SU-DHL-6 (cell line): ENCODE data around the gene PRPF6.

Source experiments
- H2AFZ ChIP-seq: fragments of 200-600 bp; sonication (generic); 2 replicates; pipeline ENCODE4 v1.6.1; 2014; ENCODE audit warnings: low read depth, mild to moderate bottlenecking, moderate library complexity, mixed read lengths, antibody characterized with exemption, low read length; ENCODE audit not compliant: severe bottlenecking
- H3F3A ChIP-seq: fragments of 200-600 bp; shearing (Covaris generic); 2 replicates; pipeline ENCODE4 v1.6.0; 2016; ENCODE audit warnings: antibody characterized with exemption, mild to moderate bottlenecking; ENCODE audit not compliant: insufficient read depth
- H3K27ac ChIP-seq: fragments of 200-600 bp; sonication (generic); 2 replicates; pipeline ENCODE4 v1.5.1; 2016; ENCODE audit warnings: low read depth, mild to moderate bottlenecking, low read length, moderate library complexity, mixed read lengths
- H3K27me3 ChIP-seq: fragments of 200-600 bp; sonication (generic), shearing (Covaris generic); 2 replicates; pipeline ENCODE4 v1.6.0; 2014; ENCODE audit warnings: mild to moderate bottlenecking, low read length
- H3K36me3 ChIP-seq: fragments of 200-600 bp; sonication (generic); 2 replicates; pipeline ENCODE4 v1.6.1; 2014; ENCODE audit warnings: mild to moderate bottlenecking, low read length, mixed read lengths
- H3K4me2 ChIP-seq: fragments of 300-600, 200-600 bp; shearing (Covaris generic), sonication (generic); 2 replicates; pipeline ENCODE4 v1.6.0; 2014; ENCODE audit warnings: low read length, low read depth, mild to moderate bottlenecking; ENCODE audit not compliant: poor library complexity, severe bottlenecking
- H3K4me3 ChIP-seq: fragments of 200-600 bp; sonication (generic); 2 replicates; pipeline ENCODE4 v1.5.1; 2014; ENCODE audit warnings: antibody characterized with exemption, low read length, mild to moderate bottlenecking, mixed read lengths; ENCODE audit not compliant: insufficient read depth, poor library complexity, severe bottlenecking
- H3K79me2 ChIP-seq: fragments of 200-600 bp; sonication (generic); 2 replicates; pipeline ENCODE4 v1.6.1; 2014; ENCODE audit warnings: mild to moderate bottlenecking, low read length, moderate library complexity; ENCODE audit not compliant: insufficient read depth
- H3K9ac ChIP-seq: fragments of 200-600 bp; sonication (generic); 2 replicates; pipeline ENCODE4 v1.7.0; 2014; ENCODE audit warnings: mild to moderate bottlenecking, low read length
- H3K9me2 ChIP-seq: fragments of 200-600 bp; sonication (generic); replicated peaks from 2 replicates; pipeline ENCODE4 v1.6.1; 2014; ENCODE audit warnings: low read length; ENCODE audit not compliant: insufficient read depth
- H3K9me3 ChIP-seq: fragments of 200-600 bp; sonication (generic); 2 replicates; pipeline ENCODE4 v1.6.1; 2014; ENCODE audit warnings: low read length, mixed read lengths; ENCODE audit not compliant: insufficient read depth
- H4K20me1 ChIP-seq: fragments of 200-600 bp; sonication (generic); 2 replicates; pipeline ENCODE4 v1.6.1; 2014; ENCODE audit warnings: low read depth, mild to moderate bottlenecking, antibody characterized with exemption, low read length, moderate library complexity, mixed read lengths
- EZH2phosphoT487 ChIP-seq: fragments of 200-600 bp; sonication (generic), shearing (Covaris generic); conservative IDR thresholded peaks from 2 replicates; pipeline ENCODE4 v1.6.1; 2018; ENCODE audit warnings: mild to moderate bottlenecking, antibody characterized with exemption, low read length, moderate library complexity, mixed read lengths
- TF ChIP-seq, protein P1 (sequence below): fragments of 200-600 bp; sonication (generic); IDR thresholded peaks from one replicate; pipeline ENCODE4 v1.5.1; 2017; ENCODE audit warnings: antibody characterized with exemption, mild to moderate bottlenecking, low read length, moderate library complexity; ENCODE audit not compliant: insufficient read depth, poor library complexity, severe bottlenecking

PRPF6 gene

DNA sequence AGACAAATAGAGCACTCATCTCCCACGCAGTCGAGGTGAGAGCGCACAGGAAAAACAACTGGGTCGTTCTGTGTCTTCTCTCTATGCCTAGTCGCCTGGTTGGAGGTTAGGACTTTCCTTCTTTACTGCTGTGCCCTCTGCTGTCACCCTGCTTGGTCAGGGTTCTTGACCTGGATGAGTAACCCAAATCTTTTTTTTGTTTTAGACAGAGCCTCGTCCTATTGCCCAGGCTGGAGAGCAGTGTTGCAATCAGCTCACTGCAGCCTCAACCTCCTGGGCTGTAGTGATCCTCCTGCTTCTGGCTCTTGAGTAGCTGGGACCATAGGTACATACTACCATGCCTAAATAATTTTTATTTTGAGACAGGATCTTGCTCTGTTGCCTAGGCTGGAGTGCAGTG lies 24.5 kb downstream of the PRPF6 start:
- Histone ChIP-seq H3K4me2 (no peak overlapping the region), H3F3A (peaks cover 3% of the 10 kb centered on the region; the same call in 1 of the 2 replicates), H3K79me2 (no peaks in the 10 kb centered on the region), H2AFZ (no peak overlapping the region), H4K20me1 (no peaks in the 10 kb centered on the region), H3K4me3 (no peak overlapping the region), H3K9ac (no peak overlapping the region), H3K27me3 (no peaks in the 10 kb centered on the region), H3K9me2 (no peaks in the 10 kb centered on the region), H3K9me3 (no peaks in the 10 kb centered on the region), H3K27ac (no peak overlapping the region), H3K36me3 (0 out of 2 replicates have a peak, but pooled peaks cover 3% of the 10 kb centered on the region)
- TF ChIP-seq, protein P1, sequence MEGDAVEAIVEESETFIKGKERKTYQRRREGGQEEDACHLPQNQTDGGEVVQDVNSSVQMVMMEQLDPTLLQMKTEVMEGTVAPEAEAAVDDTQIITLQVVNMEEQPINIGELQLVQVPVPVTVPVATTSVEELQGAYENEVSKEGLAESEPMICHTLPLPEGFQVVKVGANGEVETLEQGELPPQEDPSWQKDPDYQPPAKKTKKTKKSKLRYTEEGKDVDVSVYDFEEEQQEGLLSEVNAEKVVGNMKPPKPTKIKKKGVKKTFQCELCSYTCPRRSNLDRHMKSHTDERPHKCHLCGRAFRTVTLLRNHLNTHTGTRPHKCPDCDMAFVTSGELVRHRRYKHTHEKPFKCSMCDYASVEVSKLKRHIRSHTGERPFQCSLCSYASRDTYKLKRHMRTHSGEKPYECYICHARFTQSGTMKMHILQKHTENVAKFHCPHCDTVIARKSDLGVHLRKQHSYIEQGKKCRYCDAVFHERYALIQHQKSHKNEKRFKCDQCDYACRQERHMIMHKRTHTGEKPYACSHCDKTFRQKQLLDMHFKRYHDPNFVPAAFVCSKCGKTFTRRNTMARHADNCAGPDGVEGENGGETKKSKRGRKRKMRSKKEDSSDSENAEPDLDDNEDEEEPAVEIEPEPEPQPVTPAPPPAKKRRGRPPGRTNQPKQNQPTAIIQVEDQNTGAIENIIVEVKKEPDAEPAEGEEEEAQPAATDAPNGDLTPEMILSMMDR: no peak
- no peak for TF ChIP-seq EZH2phosphoT487

DNA sequence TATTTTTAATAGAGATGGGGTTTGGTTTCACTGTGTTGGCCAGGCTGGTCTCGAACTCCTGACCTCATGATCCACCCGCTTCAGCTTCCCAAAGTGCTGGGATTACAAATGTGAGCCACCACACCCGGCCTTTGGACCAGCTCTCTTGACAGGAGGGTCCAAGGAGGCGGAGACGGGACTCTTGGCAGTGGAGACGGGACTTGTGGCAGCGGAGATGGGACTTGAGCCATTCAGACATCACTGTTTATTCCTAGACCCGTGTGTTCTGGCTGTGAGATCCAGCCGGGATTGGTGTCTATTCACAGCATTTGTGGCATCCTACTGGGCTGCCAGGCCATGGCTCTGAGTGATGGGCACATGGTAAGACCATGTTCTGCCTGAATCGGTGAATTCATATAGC lies 25.6 kb downstream of the PRPF6 start:
- Histone ChIP-seq H3K79me2 (no peaks in the 10 kb centered on the region), H3F3A (peaks cover 12% of the 10 kb centered on the region; the same call in 1 of the 2 replicates), H3K9me2 (no peaks in the 10 kb centered on the region), H4K20me1 (no peaks in the 10 kb centered on the region), H3K36me3 (0 out of 2 replicates have a peak, but pooled peaks cover 5% of the 10 kb centered on the region), H3K4me3 (no peak overlapping the region), H3K27me3 (no peaks in the 10 kb centered on the region), H3K9me3 (no peaks in the 10 kb centered on the region), H2AFZ (no peak overlapping the region), H3K27ac (no peak overlapping the region), H3K4me2 (no peak overlapping the region), H3K9ac (no peak overlapping the region)
- no peak for TF ChIP-seq EZH2phosphoT487
- TF ChIP-seq, protein P1: no peak

DNA sequence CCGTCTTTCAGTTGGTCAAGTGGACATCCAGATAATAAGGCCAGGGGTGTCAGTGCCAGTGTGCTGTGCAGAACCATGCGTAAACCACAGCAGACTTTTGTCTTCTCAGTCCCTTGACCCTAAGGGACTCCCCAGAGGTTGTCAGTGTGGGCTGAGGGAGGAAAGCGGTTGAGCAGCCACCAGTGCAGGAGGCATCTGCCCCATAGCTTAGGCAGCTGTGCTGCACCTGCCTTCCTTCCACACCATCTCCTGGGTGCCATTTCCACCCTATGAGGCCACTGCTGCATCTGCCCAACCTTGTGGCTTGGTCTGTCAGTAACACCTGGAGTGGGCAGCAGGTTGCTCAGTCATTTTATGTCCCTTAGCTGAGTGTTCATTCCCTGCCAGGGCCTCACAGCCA lies 26.0 kb downstream of the PRPF6 start:
- H3K9me3 ChIP-seq: no peaks in the 10 kb centered on the region
- no peak for TF ChIP-seq EZH2phosphoT487
- TF ChIP-seq, protein P1: no peak
- H3K4me3 ChIP-seq: no peak overlapping the region

More for the DNA sequence above, 26.0 kb downstream of the PRPF6 start:
- Histone ChIP-seq H3K4me2 (no peak overlapping the region), H3K9me2 (no peaks in the 10 kb centered on the region), H2AFZ (no peak overlapping the region), H3K9ac (no peak overlapping the region), H3F3A (peaks cover 14% of the 10 kb centered on the region; the same call in 1 of the 2 replicates), H3K27me3 (no peaks in the 10 kb centered on the region), H3K27ac (no peak overlapping the region), H3K79me2 (no peaks in the 10 kb centered on the region), H4K20me1 (no peaks in the 10 kb centered on the region), H3K36me3 (0 out of 2 replicates have a peak, but pooled peaks cover 5% of the 10 kb centered on the region)
